ENCODE data around the gene ZNF80. TPM values are rescaled to one million over a fixed set of nuclear protein-coding genes. Genes with fewer than 3 reads are reported as not detected.

ZNF80 gene
- total RNA-seq (2022; extraction: Qiagen RNA extraction): 0.04 TPM in 1 of 5 replicates, not detected in the others

DNA sequence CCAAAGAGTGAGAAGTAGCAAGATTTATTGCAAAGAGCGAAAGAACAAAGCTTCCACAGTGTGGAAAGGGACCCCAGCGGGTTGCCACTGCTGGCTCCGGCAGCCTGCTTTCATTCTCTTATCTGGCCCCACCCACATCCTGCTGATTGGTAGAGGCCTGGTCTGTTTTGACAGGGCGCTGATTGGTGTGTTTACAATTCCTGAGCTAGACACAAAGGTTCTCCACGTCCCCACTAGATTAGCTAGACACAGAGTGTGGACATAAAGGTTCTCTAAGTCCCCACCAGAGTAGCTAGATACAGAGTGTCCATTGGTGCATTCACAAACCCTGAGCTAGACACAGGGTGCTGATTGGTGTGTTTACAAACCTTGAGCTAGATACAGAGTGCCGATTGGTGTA lies at the start of gene ZNF80:
Gene ZNF80, minus strand, starts transcription at position 101 of the 400 bp plus-strand sequence. CDS start 504 bp downstream, outside the sequence.

Other genes with a start within 250 kb of the ZNF80 start
- 1.4 to 2.1 TPM (median 1.7 TPM) in 5 replicates for gene CCDC191, start 181.1 kb downstream of the ZNF80 start, total RNA-seq (2022; extraction: Qiagen RNA extraction)
- gene QTRT2, start 180.8 kb downstream of the ZNF80 start, total RNA-seq (2022; extraction: Qiagen RNA extraction): 21.5 to 25.7 TPM (median 23.4 TPM) in 5 replicates
- gene DRD3, start 58.5 kb downstream of the ZNF80 start, total RNA-seq (2022; extraction: Qiagen RNA extraction): not detected in 5 replicates
- not detected in 5 replicates for gene TIGIT, start 56.5 kb upstream of the ZNF80 start, total RNA-seq (2022; extraction: Qiagen RNA extraction)

Measured in A549 treated with dexamethasone at 1 μM for 4 hours (cell line).